ENCODE results near the gene ZNF239.
"Not testable (repeated sequence)": the region's sequence is repeated elsewhere in the genome, so short reads cannot be mapped to it uniquely, and the experiment has no call there.

The ZNF239 gene

DNA sequence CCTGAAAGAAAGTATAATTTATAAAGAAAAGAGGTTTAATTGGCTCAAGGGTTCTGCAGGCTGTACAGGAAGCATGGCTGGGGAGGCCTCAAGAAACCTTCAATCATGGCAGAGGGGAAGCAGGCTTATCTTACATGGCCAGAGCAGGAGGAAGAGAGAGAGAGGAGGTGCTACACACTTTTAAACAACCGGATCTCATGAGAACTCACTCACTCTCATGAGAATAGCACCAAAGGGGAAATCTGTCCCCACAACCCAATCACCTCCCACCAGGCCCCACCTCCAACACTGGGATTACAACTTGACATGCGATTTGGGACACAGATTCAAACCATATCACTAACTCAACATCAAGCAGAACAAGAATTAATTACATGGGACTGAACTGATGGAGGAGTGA, 24.9 kb upstream of the ZNF239 start:
- no peaks in the 10 kb centered on the region for H3K4me1 ChIP-seq (ENCODE audit: control insufficient read depth, insufficient read depth, low read length)
- peaks cover 49% of the 10 kb centered on the region for H3K9me3 ChIP-seq (ENCODE audit: control insufficient read depth, insufficient read depth, low read length)
- H3K27me3 ChIP-seq (ENCODE audit: control insufficient read depth, insufficient read depth, low read length) = no peaks in the 10 kb centered on the region
- no peaks in the 10 kb centered on the region for H3K36me3 ChIP-seq (ENCODE audit: control insufficient read depth, insufficient read depth, low read length)
- H3K9ac ChIP-seq (ENCODE audit: low read depth, low read length) = no peak overlapping the region
- no peak overlapping the region for H3K27ac ChIP-seq (ENCODE audit: low read depth, low read length)
- no peak overlapping the region for H3K4me3 ChIP-seq (ENCODE audit: low read depth, low read length)

DNA sequence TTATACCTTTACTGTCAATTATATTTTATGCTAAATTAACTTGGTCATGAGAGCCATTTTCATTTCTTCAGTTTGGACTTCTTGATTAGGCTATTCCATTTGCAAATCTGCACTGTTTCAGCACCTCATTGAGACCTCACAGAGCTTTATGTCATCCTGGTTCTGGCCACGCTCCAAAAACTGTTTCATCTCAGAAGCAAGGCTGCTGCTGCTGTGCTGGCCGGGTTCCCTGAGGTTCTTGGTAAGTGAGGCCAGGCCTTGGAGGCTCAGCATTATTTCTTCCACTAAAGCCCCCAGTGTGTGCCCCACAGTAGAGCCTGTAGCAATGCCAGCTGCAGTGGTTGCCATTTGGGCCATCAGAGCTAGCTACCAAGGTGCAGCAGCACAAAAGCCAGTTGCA, 24.0 kb upstream of the ZNF239 start:
- Histone ChIP-seq H3K4me1 (ENCODE audit: control insufficient read depth, insufficient read depth, low read length) (no peaks in the 10 kb centered on the region), H3K27me3 (ENCODE audit: control insufficient read depth, insufficient read depth, low read length) (no peaks in the 10 kb centered on the region), H3K27ac (ENCODE audit: low read depth, low read length) (no peak overlapping the region), H3K4me3 (ENCODE audit: low read depth, low read length) (no peak overlapping the region), H3K9ac (ENCODE audit: low read depth, low read length) (no peak overlapping the region), H3K36me3 (ENCODE audit: control insufficient read depth, insufficient read depth, low read length) (no peaks in the 10 kb centered on the region), H3K9me3 (ENCODE audit: control insufficient read depth, insufficient read depth, low read length) (peaks cover 57% of the 10 kb centered on the region)

- Histone ChIP-seq H3K9ac (ENCODE audit: low read depth, low read length) (no peak overlapping the region), H3K4me3 (ENCODE audit: low read depth, low read length) (no peak overlapping the region), H3K4me1 (ENCODE audit: control insufficient read depth, insufficient read depth, low read length) (no peaks in the 10 kb centered on the region), H3K27me3 (ENCODE audit: control insufficient read depth, insufficient read depth, low read length) (no peaks in the 10 kb centered on the region), H3K9me3 (ENCODE audit: control insufficient read depth, insufficient read depth, low read length) (peaks cover 65% of the 10 kb centered on the region), H3K27ac (ENCODE audit: low read depth, low read length) (no peak overlapping the region), H3K36me3 (ENCODE audit: control insufficient read depth, insufficient read depth, low read length) (no peaks in the 10 kb centered on the region)
Observed at GRCh38 chr10:43596546-43596945, 22.1 kb upstream of the ZNF239 start.

- Histone ChIP-seq H3K27ac (ENCODE audit: low read depth, low read length) (no peak overlapping the region), H3K36me3 (ENCODE audit: control insufficient read depth, insufficient read depth, low read length) (no peaks in the 10 kb centered on the region), H3K9ac (ENCODE audit: low read depth, low read length) (no peak overlapping the region), H3K4me1 (ENCODE audit: control insufficient read depth, insufficient read depth, low read length) (no peaks in the 10 kb centered on the region), H3K4me3 (ENCODE audit: low read depth, low read length) (no peak overlapping the region), H3K9me3 (ENCODE audit: control insufficient read depth, insufficient read depth, low read length) (peaks cover 66% of the 10 kb centered on the region), H3K27me3 (ENCODE audit: control insufficient read depth, insufficient read depth, low read length) (no peaks in the 10 kb centered on the region)
Observed at GRCh38 chr10:43595739-43596298, 21.4 kb upstream of the ZNF239 start.

GRCh38 chr10:43594944-43595589, 20.7 kb upstream of the ZNF239 start:
- Histone ChIP-seq H3K9ac (ENCODE audit: low read depth, low read length) (no peak overlapping the region), H3K4me1 (ENCODE audit: control insufficient read depth, insufficient read depth, low read length) (no peaks in the 10 kb centered on the region), H3K9me3 (ENCODE audit: control insufficient read depth, insufficient read depth, low read length) (peaks cover 63% of the 10 kb centered on the region), H3K27ac (ENCODE audit: low read depth, low read length) (no peak overlapping the region), H3K27me3 (ENCODE audit: control insufficient read depth, insufficient read depth, low read length) (no peaks in the 10 kb centered on the region), H3K36me3 (ENCODE audit: control insufficient read depth, insufficient read depth, low read length) (no peaks in the 10 kb centered on the region), H3K4me3 (ENCODE audit: low read depth, low read length) (no peak overlapping the region)

- no peaks in the 10 kb centered on the region for H3K36me3 ChIP-seq (ENCODE audit: control insufficient read depth, insufficient read depth, low read length)
- H3K4me1 ChIP-seq (ENCODE audit: control insufficient read depth, insufficient read depth, low read length) = no peaks in the 10 kb centered on the region
- H3K9me3 ChIP-seq (ENCODE audit: control insufficient read depth, insufficient read depth, low read length) = peaks cover 53% of the 10 kb centered on the region
- H3K27ac ChIP-seq (ENCODE audit: low read depth, low read length) = no peak overlapping the region
- H3K27me3 ChIP-seq (ENCODE audit: control insufficient read depth, insufficient read depth, low read length) = no peaks in the 10 kb centered on the region
- H3K9ac ChIP-seq (ENCODE audit: low read depth, low read length) = no peak overlapping the region
- H3K4me3 ChIP-seq (ENCODE audit: low read depth, low read length) = no peak overlapping the region
Observed at GRCh38 chr10:43591303-43591904, 17.0 kb upstream of the ZNF239 start.

GRCh38 chr10:43586730-43587115, 12.3 kb upstream of the ZNF239 start:
- not testable (repeated sequence) for H3K9ac ChIP-seq (ENCODE audit: low read depth, low read length); H3K4me3 ChIP-seq (ENCODE audit: low read depth, low read length); H3K36me3 ChIP-seq (ENCODE audit: control insufficient read depth, insufficient read depth, low read length); H3K27me3 ChIP-seq (ENCODE audit: control insufficient read depth, insufficient read depth, low read length); H3K27ac ChIP-seq (ENCODE audit: low read depth, low read length); H3K4me1 ChIP-seq (ENCODE audit: control insufficient read depth, insufficient read depth, low read length)
- peaks cover 27% of the 10 kb centered on the region for H3K9me3 ChIP-seq (ENCODE audit: control insufficient read depth, insufficient read depth, low read length)

- Histone ChIP-seq H3K27ac (ENCODE audit: low read depth, low read length) (no peak overlapping the region), H3K27me3 (ENCODE audit: control insufficient read depth, insufficient read depth, low read length) (no peaks in the 10 kb centered on the region), H3K36me3 (ENCODE audit: control insufficient read depth, insufficient read depth, low read length) (no peaks in the 10 kb centered on the region), H3K9ac (ENCODE audit: low read depth, low read length) (no peak overlapping the region), H3K4me3 (ENCODE audit: low read depth, low read length) (no peak overlapping the region), H3K9me3 (ENCODE audit: control insufficient read depth, insufficient read depth, low read length) (peaks cover 23% of the 10 kb centered on the region), H3K4me1 (ENCODE audit: control insufficient read depth, insufficient read depth, low read length) (no peaks in the 10 kb centered on the region)
Observed at GRCh38 chr10:43585981-43586729, 11.7 kb upstream of the ZNF239 start.

DNA sequence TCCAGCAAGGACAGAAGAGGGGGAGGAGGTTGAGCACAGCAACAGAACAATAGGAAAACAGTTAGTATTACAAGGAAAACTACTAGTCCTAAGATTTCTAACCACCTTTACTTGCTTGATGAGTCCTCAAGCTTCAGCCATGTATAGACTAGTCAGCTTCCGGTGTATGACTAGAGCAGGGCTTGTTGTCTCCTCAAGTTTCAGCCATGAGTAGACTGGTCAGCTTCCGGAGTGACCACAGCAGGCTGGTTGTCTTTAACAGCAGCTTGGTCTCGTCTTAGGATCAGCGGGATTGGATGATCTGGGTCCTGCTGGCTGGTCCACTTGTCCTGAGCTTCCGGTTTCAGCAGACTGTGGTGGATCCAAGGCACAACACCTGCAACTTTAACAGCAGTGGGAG, 10.6 kb upstream of the ZNF239 start:
- H3K4me1 ChIP-seq (ENCODE audit: control insufficient read depth, insufficient read depth, low read length) = no peaks in the 10 kb centered on the region
- H3K27me3 ChIP-seq (ENCODE audit: control insufficient read depth, insufficient read depth, low read length) = no peaks in the 10 kb centered on the region
- no peak overlapping the region for H3K27ac ChIP-seq (ENCODE audit: low read depth, low read length)
- no peak overlapping the region for H3K4me3 ChIP-seq (ENCODE audit: low read depth, low read length)
- peaks cover 22% of the 10 kb centered on the region for H3K9me3 ChIP-seq (ENCODE audit: control insufficient read depth, insufficient read depth, low read length)
- H3K36me3 ChIP-seq (ENCODE audit: control insufficient read depth, insufficient read depth, low read length) = no peaks in the 10 kb centered on the region
- no peak overlapping the region for H3K9ac ChIP-seq (ENCODE audit: low read depth, low read length)

- Histone ChIP-seq H3K36me3 (ENCODE audit: control insufficient read depth, insufficient read depth, low read length) (no peaks in the 10 kb centered on the region), H3K27ac (ENCODE audit: low read depth, low read length) (no peak overlapping the region), H3K9ac (ENCODE audit: low read depth, low read length) (no peak overlapping the region), H3K4me1 (ENCODE audit: control insufficient read depth, insufficient read depth, low read length) (no peaks in the 10 kb centered on the region), H3K4me3 (ENCODE audit: low read depth, low read length) (no peak overlapping the region), H3K27me3 (ENCODE audit: control insufficient read depth, insufficient read depth, low read length) (no peaks in the 10 kb centered on the region), H3K9me3 (ENCODE audit: control insufficient read depth, insufficient read depth, low read length) (peaks cover 20% of the 10 kb centered on the region)
Observed at GRCh38 chr10:43584051-43584450, 9.6 kb upstream of the ZNF239 start.

DNA sequence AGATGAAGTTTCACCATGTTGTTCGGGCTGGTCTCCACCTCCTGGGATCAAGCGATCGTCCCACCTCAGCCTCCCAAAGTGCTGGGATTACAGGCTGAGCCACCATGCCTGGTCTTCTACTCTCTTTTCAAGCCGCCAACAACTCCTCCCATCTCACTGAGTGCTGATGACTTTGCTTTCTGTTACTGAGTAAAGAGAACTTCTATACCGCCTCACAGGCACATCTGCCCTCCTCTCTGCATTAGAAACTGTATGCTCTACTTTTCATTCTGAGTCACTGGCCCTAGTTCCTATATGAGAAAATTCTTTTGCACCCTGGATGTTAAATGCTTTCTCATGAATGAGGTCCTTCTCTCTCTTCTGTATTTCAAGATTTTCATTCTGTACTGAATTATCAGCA, 2.2 kb upstream of the ZNF239 start:
- no peaks in the 10 kb centered on the region for H3K36me3 ChIP-seq (ENCODE audit: control insufficient read depth, insufficient read depth, low read length)
- H3K27ac ChIP-seq (ENCODE audit: low read depth, low read length) = no peak overlapping the region
- H3K27me3 ChIP-seq (ENCODE audit: control insufficient read depth, insufficient read depth, low read length) = peaks cover 30% of the 10 kb centered on the region
- H3K9me3 ChIP-seq (ENCODE audit: control insufficient read depth, insufficient read depth, low read length) = peaks cover 28% of the 10 kb centered on the region
- H3K4me1 ChIP-seq (ENCODE audit: control insufficient read depth, insufficient read depth, low read length) = peaks cover 8% of the 10 kb centered on the region; the same call in 1 of the 2 replicates
- H3K9ac ChIP-seq (ENCODE audit: low read depth, low read length) = no peak overlapping the region
- no peak overlapping the region for H3K4me3 ChIP-seq (ENCODE audit: low read depth, low read length)
